Lower leg skin (tissue), 3 donors: ENCODE results near the gene SLC35G1.

Experiments
- CTCF ChIP-seq, 3 donors: fragments of 450-650 bp; IDR thresholded peaks; one replicate each; pipeline ENCODE4 v1.5.1; 2016; ENCODE audit warnings: antibody characterized with exemption in 3 of 3, mild to moderate bottlenecking in 3 of 3, moderate library complexity in 2 of 3
- POLR2A ChIP-seq, 2 donors: fragments of 450-650 bp; IDR thresholded peaks; one replicate each; pipeline ENCODE4 v1.6.1; 2016 to 2017; ENCODE audit warnings: antibody characterized with exemption in 2 of 2, mild to moderate bottlenecking in 1 of 2, moderate library complexity in 1 of 2

GRCh38 chr10:93912444-93912843, 18.7 kb downstream of the SLC35G1 start:
- TF ChIP-seq CTCF (IDR thresholded peaks at IDR 0.05) (no peak), POLR2A (IDR thresholded peaks at IDR 0.05) (no peak)
